HUES6 (cell line): ENCODE data around the gene DUS1L.
A peak's percentile ranks its signal among the peaks of the same experiment; 100 is the strongest.

Experiments used
- H3K27ac ChIP-seq: 2 replicates; pipeline ENCODE4 v1.7.0; 2013; ENCODE audit warnings: low read depth, mild to moderate bottlenecking, low read length, inconsistent platforms
- H3K27me3 ChIP-seq: 2 replicates; pipeline ENCODE4 v1.6.1; 2013; ENCODE audit warnings: low read length; ENCODE audit not compliant: control insufficient read depth, insufficient read depth
- H3K36me3 ChIP-seq: 2 replicates; pipeline ENCODE4 v1.6.1; 2013; ENCODE audit warnings: low read length; ENCODE audit not compliant: control insufficient read depth, insufficient read depth
- H3K4me1 ChIP-seq: 2 replicates; pipeline ENCODE4 v1.6.1; 2013; ENCODE audit warnings: low read length; ENCODE audit not compliant: control insufficient read depth, insufficient read depth
- H3K4me3 ChIP-seq: 2 replicates; pipeline ENCODE4 v1.5.1; 2013; ENCODE audit warnings: low read depth, low read length
- H3K9ac ChIP-seq: one replicate; pipeline ENCODE4 v1.6.1; 2013; ENCODE audit warnings: mild to moderate bottlenecking, low read length
- H3K9me3 ChIP-seq: 2 replicates; pipeline ENCODE4 v1.6.1; 2013; ENCODE audit warnings: low read depth, low read length; ENCODE audit not compliant: control insufficient read depth, insufficient read depth

Gene DUS1L

DNA sequence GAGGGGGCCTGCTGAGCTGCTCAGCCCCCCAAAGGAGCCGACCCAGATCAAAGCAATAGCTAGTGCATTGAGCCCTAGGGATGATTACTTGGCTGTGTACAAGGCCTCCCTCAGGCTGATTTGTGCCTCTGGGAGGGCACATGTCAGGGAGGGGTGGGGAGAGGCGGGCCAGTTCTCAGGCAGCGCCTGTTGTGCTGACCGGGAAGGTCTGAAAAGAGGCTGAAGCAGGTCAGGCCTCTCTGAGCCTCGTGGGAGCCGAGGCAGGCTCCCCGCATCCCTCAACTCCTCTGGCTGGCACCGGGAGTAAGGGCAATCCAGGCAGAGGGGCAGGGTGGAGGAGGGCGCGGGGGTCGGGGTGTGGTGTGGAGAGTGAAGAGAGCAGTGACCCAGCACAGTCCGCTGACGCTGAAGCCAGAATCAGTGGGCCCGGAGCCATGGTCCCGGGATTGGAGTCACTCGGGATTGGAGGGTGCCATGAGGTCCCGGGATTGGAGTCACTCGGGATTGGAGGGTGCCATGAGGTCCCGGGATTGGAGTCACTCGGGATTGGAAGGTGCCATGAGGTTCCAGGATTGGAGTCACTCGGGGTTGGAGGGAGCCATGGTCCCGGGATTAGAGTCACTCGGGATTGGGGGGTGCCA, 31.1 kb downstream of the DUS1L start:
- Histone ChIP-seq H3K27me3 (no peaks in the 10 kb centered on the region), H3K27ac (no peak overlapping the region), H3K4me3 (no peak overlapping the region), H3K36me3 (peaks cover 8% of the 10 kb centered on the region), H3K4me1 (peaks cover 22% of the 10 kb centered on the region), H3K9me3 (no peaks in the 10 kb centered on the region), H3K9ac (no peak overlapping the region)

DNA sequence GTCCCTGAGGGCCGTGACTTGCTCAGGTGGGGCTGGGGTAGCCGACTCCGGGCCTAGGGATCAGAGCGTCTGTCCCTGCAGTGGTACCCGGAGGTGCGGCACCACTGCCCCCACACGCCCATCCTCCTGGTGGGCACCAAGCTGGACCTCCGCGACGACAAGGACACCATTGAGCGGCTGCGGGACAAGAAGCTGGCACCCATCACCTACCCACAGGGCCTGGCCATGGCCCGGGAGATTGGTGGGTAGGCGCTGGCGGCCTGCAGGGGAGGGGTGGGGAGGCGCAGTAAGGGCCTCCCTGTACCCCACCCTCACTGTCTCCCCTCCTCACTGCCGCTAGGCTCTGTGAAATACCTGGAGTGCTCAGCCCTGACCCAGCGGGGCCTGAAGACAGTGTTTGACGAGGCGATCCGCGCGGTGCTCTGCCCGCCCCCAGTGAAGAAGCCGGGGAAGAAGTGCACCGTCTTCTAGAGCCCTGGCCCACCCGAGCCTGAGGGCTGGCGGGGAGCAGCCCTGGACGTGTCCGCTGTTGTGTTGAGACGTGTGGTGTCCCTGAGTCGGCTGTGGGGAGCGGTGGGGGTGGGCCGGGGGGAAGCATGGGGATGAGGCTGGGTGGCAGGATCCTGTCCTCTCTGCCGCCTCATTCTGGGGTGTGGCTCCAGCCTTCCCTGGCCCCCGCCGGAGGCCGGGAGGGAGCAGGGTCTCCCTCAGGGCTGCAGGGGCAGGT, 32.1 kb downstream of the DUS1L start:
- H3K4me3 ChIP-seq = no peak overlapping the region
- H3K27me3 ChIP-seq = no peaks in the 10 kb centered on the region
- peaks cover 18% of the 10 kb centered on the region for H3K36me3 ChIP-seq
- H3K4me1 ChIP-seq = peaks cover 22% of the 10 kb centered on the region
- H3K27ac ChIP-seq = no peak overlapping the region
- H3K9ac ChIP-seq = no peak overlapping the region
- H3K9me3 ChIP-seq = no peaks in the 10 kb centered on the region

DNA sequence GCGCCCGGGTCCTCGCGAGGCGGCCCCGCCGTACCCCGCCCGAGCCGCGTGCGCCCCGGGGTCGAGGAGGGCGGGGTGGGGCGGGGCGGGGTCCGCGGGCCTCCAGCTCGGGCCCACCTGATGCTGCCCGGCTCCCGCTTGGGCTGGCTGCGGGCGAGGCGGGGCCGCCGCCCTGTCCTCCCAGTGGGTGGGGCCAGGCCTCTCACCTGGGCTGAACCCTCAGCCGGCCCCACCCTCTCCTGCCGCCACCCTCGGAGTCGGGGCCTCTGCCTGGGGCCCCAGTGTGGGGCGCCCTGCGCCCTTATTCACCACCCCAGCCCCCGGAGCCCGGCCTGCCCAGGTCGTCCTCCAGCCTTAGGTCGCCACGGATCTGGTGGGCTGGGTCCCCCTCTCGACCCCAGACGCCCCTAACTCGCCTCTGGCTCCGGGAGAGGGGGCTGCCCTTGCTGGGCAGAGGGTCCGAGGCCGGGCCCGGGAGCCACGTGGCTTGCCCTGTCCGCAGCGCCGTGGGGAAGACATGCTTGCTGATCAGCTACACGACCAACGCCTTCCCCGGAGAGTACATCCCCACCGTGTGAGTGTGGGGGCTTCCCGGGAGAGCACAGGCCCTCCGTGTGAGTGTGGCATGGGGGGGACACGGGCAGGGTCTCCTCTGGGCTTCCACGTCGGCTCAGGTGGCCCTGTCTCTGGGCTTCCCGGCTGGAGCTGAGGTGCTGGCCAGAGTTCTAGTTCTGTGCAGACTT, 33.5 kb downstream of the DUS1L start:
- H3K4me3 ChIP-seq = peak overlapping the region; percentile 79
- H3K9me3 ChIP-seq = no peaks in the 10 kb centered on the region
- H3K9ac ChIP-seq = peak overlapping the region; percentile 65
- peaks cover 18% of the 10 kb centered on the region for H3K4me1 ChIP-seq
- no peaks in the 10 kb centered on the region for H3K27me3 ChIP-seq
- no peak overlapping the region for H3K27ac ChIP-seq
- H3K36me3 ChIP-seq = peaks cover 31% of the 10 kb centered on the region

DNA sequence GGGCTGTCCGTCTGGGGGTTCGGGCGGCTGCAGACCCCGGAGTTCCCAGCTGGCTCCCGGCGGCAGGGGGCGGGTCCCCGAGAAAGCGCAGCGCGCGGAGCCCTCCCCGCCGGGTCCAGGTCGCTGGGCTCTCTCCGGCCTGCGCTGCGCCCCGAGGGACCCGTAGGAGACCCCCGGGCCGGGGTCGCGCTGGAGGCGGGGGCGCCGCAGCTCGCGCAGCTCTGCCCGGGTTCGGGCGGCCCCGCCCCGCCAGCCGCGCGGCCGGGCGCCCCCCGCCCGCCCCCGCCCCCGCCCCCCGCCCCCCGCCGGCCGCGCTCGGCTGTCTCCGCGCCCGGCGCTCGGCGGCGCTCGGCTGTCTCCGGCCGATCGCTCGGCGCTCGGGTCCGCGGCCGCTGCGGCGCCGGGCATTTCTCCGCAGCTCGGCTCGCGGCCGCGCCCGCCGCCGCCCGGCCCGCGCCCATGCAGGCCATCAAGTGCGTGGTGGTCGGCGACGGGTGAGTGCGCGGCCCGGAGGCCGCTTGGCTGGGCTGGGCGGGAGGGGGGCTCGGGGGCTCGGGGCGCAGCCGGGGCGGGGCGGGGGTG, 34.2 kb downstream of the DUS1L start, which contains the start of gene RAC3:
Gene RAC3, plus strand, starts transcription at position 376 of the 582 bp plus-strand sequence. Its CDS starts 84 bp downstream, at position 460.
- no peak within 1 kb of the TSS for H3K27ac ChIP-seq
- peak within 1 kb of the TSS; percentile 65 for H3K9ac ChIP-seq
- H3K27me3 ChIP-seq = no peaks in the 10 kb centered on the region
- peaks cover 15% of the 10 kb centered on the region for H3K4me1 ChIP-seq
- H3K4me3 ChIP-seq = peak within 1 kb of the TSS; percentile 80
- H3K9me3 ChIP-seq = no peaks in the 10 kb centered on the region
- peaks cover 34% of the 10 kb centered on the region for H3K36me3 ChIP-seq

DNA sequence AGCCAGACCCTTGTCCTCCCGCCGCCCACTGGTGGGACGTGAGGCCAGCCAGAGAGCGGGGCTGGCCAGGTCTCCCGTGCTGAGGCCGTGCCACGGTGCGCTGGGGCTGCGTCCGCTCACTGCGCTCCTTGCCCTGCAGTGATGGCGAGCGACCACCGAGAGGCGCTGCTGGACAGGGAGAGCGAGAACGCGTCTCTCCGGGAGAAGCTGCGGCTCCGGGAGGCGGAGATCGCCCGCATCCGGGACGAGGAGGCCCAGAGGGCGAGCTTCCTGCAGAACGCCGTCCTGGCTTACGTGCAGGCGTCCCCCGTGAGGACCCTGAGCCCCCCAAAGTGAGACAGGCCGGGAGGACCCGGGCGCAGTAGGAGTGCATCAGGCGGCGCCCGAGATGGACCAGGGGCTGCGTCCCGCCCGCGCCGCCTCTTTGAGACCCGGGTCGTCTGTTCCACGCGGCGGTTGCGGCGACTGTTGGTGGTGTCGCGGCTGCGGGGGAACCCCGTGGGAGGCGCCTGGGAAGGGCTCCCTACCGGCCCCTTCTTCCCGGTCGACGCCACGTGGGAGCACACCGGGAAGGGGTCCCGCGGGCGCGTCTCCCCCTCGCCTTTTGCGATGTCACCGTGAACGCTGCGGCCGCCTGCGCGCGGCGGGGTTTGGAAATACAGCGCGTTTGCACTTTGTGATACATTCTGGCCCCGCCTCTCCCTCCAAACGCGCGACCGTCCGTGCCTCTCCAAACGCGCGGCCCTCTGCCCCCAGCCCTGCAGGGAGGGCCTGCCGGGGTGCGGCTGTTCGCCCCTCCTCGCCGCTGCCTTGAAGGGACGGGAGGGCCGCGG, 34.9 kb downstream of the DUS1L start:
- H3K36me3 ChIP-seq = peaks cover 34% of the 10 kb centered on the region
- peak overlapping the region; percentile 48 for H3K9ac ChIP-seq
- peak overlapping the region; percentile 80 for H3K4me3 ChIP-seq
- peaks cover 15% of the 10 kb centered on the region for H3K4me1 ChIP-seq
- no peaks in the 10 kb centered on the region for H3K9me3 ChIP-seq
- H3K27me3 ChIP-seq = no peaks in the 10 kb centered on the region
- H3K27ac ChIP-seq = no peak overlapping the region

DNA sequence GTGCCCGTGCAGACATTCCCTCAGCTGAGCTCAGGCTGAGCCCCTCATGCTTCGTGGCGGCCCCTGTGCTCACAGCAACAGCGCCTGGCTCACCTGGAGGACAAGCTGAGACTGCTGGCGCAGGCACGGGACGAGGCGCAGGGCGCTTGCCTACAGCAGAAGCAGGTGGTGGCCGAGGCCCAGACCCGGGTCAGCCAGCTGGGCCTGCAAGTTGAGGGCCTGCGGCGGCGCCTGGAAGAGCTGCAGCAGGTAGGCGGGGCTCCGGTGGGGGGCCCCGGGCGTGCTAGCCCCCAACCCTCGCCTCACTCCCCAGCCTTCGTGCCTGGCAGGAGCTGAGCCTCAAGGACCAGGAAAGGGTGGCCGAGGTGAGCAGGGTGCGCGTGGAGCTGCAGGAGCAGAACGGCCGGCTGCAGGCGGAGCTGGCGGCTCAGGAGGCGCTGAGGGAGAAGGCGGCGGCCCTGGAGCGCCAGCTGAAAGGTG, 35.6 kb downstream of the DUS1L start:
- Histone ChIP-seq H3K36me3 (peaks cover 29% of the 10 kb centered on the region), H3K4me3 (0 out of 2 replicates have a peak overlapping the region, but pooled peaks have one; percentile 80), H3K27ac (no peak overlapping the region), H3K27me3 (no peaks in the 10 kb centered on the region), H3K4me1 (peaks cover 15% of the 10 kb centered on the region), H3K9me3 (no peaks in the 10 kb centered on the region), H3K9ac (no peak overlapping the region)

DNA sequence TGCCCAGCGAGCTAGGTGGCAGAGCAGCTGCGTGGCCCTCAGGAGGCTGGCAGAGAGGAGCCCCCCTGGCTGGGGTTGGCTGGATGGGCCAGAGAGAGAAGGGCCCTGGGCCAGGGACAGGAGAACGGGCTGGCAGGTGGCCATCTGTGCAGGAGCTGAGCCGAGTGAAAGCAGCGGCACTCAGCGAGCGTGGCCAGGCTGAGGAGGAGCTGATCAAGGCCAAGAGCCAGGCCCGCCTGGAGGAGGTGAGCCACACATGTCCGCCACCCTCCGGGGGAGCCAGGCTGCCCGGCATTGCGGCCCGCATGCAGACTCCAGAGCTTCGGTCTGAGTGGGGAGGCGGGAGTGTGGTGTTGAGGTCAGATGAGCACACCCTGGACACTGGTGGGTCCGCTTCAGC, 36.2 kb downstream of the DUS1L start:
- Histone ChIP-seq H3K36me3 (peaks cover 28% of the 10 kb centered on the region), H3K27ac (no peak overlapping the region), H3K9me3 (no peaks in the 10 kb centered on the region), H3K9ac (no peak overlapping the region), H3K4me1 (peaks cover 13% of the 10 kb centered on the region), H3K4me3 (no peak overlapping the region), H3K27me3 (no peaks in the 10 kb centered on the region)

DNA sequence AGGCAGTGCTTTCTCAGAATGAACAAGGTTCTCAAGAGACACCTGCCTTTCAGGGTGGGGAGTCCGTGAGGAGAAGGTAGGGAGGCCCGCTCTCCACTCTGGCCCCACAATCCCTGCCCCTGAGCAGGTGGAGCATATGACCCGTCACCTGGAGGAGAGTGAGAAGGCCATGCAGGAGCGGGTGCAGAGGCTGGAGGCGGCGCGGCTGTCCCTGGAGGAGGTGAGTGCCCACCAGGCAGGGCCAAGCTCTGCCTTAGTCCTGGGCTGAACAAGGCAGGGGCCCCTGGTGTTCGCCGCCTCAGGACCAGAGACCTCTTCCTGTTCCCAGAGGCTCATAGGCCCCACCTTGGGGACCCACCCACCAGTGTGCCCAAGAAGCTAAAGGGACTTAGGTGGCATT, 36.6 kb downstream of the DUS1L start:
- Histone ChIP-seq H3K9ac (no peak overlapping the region), H3K4me3 (no peak overlapping the region), H3K27me3 (no peaks in the 10 kb centered on the region), H3K9me3 (no peaks in the 10 kb centered on the region), H3K27ac (no peak overlapping the region), H3K4me1 (peaks cover 13% of the 10 kb centered on the region), H3K36me3 (peaks cover 28% of the 10 kb centered on the region)

DNA sequence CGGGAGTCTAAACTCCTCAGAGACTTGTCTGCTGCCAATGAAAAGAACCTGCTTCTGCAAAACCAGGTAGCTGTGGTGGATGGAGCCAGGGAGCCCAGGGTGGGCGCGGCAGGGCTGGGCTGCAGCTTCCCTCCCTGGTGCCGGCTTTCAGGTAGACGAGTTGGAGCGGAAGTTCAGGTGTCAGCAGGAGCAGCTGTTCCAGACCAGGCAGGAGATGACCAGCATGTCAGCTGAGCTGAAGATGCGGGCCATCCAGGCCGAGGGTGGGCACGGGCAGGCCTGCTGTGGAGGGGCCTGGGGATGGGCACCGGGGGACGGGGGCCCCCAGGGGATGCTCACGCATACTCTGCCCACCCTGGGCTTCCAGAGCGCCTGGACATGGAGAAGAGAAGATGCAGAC, 37.4 kb downstream of the DUS1L start:
- Histone ChIP-seq H3K27me3 (no peaks in the 10 kb centered on the region), H3K27ac (no peak overlapping the region), H3K9ac (no peak overlapping the region), H3K36me3 (peaks cover 28% of the 10 kb centered on the region), H3K4me1 (peaks cover 16% of the 10 kb centered on the region), H3K9me3 (no peaks in the 10 kb centered on the region), H3K4me3 (no peak overlapping the region)

DNA sequence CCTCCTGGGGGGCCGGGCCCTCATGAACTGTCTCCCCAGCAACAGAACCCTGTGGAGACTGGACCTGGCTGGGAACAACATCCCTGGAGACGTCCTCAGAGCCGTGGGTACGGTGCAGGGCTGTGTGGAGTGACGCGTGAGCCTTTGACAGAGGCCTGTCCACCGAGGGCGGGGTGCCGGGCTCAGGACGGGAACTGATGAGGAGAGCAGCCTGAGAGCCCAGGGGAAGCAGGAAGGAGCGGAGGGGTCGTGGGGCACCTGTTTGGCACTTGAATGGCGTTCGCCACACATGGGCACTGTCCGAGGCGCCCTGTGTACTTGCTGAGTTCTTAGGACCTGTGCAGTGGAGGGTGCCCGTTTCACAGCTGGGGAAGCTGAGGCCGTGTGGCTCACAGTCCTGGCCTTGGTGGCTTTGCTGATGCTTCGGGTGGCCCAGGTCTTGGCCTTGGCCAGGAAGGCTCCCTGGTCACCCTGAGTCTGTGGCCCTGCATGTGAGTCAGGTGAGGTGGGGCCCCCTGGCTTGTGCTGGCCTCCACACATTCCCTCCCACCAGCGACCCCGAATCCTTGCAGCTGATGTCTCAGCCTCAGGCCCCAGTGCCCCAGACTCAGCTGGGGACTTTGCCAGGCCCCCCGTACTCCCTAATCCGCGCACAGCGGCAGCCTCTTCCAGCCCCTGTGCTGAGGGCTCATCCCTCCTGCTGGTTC, 40.0 kb downstream of the DUS1L start:
- H3K9me3 ChIP-seq = no peaks in the 10 kb centered on the region
- H3K4me3 ChIP-seq = no peak overlapping the region
- H3K27me3 ChIP-seq = no peaks in the 10 kb centered on the region
- H3K4me1 ChIP-seq = peaks cover 16% of the 10 kb centered on the region
- H3K36me3 ChIP-seq = peaks cover 28% of the 10 kb centered on the region
- no peak overlapping the region for H3K9ac ChIP-seq
- H3K27ac ChIP-seq = no peak overlapping the region
